ENCODE measurements around the gene IQCN. TPM values are rescaled to one million over a fixed set of nuclear protein-coding genes. Genes with fewer than 3 reads are reported as not detected.
A peak's percentile ranks its signal among the peaks of the same experiment; 100 is the strongest.

The IQCN gene
- total RNA-seq, 1 donor from 2014 or later: 10.5 TPM

GRCh38 chr19:18304208-18304457 lies 29.9 kb upstream of the IQCN start:
- no peaks in the 10 kb centered on the region for H3K9me3 Mint-ChIP-seq (ENCODE audit: low read depth)
- peaks cover 9% of the 10 kb centered on the region for H3K36me3 Mint-ChIP-seq (ENCODE audit: insufficient read depth)
- no peak for TF ChIP-seq CTCF (IDR thresholded peaks at IDR 0.05; ENCODE audit: unreplicated experiment)
- peak overlapping the region; percentile 78 for H3K27ac Mint-ChIP-seq
- no peak for DNase-seq (ENCODE audit: low spot score, unreplicated experiment)
- H3K4me3 Mint-ChIP-seq (ENCODE audit: low read depth): no peak overlapping the region
- H3K27me3 Mint-ChIP-seq: no peaks in the 10 kb centered on the region
- H3K4me1 Mint-ChIP-seq (ENCODE audit: low read depth): peaks cover 16% of the 10 kb centered on the region

DNA sequence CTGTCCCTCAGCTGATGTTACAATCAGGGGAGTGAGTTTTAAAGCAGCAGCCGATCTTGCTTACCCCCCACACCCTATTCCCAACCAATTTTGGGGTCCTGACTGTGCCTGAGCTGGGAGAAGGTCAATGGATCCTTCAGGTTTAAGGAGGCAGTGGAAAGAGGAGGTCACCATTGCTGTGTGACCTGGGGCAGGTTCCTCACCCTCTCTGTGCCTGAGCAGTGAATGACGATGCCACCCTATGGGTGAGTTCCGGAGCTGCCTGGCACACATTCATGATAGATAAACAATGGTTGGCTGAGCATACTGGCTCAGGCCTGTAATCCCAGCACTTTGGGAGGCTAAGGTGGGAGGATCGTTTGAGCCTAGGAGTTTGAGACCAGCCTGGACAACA lies 27.5 kb upstream of the IQCN start:
- no peak for DNase-seq (ENCODE audit: low spot score, unreplicated experiment)
- Mint-ChIP-seq H3K4me1 (ENCODE audit: low read depth) (peaks cover 16% of the 10 kb centered on the region), H3K9me3 (ENCODE audit: low read depth) (no peaks in the 10 kb centered on the region), H3K36me3 (ENCODE audit: insufficient read depth) (peaks cover 2% of the 10 kb centered on the region), H3K27ac (no peak overlapping the region), H3K4me3 (ENCODE audit: low read depth) (no peak overlapping the region), H3K27me3 (no peaks in the 10 kb centered on the region)
- no peak for TF ChIP-seq CTCF (IDR thresholded peaks at IDR 0.05; ENCODE audit: unreplicated experiment)

DNA sequence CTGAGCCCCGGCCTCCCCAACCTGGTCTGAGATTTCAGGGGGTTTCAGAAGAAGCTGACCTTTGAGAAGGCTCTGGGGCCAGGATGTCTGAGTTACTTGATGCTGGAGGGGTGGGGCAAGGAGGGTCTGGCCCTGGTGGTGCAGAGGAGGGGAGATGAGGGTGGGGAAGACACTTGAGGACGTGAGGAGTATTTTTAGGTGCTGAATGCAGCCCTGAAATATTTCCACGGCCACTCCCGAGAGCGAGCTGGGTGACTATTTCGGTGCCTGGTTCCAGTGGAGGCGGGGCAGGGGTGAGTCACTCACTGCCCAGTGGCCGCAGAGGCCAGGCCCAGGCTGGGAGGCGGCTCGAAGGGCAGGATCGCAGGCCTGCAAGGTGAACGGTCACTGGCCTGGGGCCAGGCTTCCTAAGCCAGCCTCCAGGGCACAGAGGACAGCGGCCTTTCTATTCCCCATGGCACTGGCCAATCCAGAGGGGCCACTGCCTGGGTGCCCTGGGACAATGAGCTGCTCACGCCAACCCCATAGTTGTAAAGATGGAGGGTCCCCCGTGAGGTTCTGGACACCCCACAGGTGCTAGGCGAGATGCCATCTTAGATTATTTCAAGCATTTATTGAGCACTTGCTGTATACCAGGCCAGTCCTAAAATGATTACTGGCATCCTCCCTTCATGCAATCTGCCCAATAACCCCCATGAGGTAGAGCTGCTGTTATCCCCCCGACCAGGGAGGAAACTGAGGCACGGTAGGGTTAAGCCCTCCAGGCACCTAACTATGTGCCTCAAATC lies 26.9 kb upstream of the IQCN start:
- H3K4me3 Mint-ChIP-seq (ENCODE audit: low read depth): no peak overlapping the region
- DNase-seq (ENCODE audit: low spot score, unreplicated experiment): no peak
- H3K9me3 Mint-ChIP-seq (ENCODE audit: low read depth): no peaks in the 10 kb centered on the region
- no peak overlapping the region for H3K27ac Mint-ChIP-seq
- TF ChIP-seq CTCF (IDR thresholded peaks at IDR 0.05; ENCODE audit: unreplicated experiment): no peak
- H3K27me3 Mint-ChIP-seq: no peaks in the 10 kb centered on the region
- H3K36me3 Mint-ChIP-seq (ENCODE audit: insufficient read depth): no peaks in the 10 kb centered on the region
- peaks cover 16% of the 10 kb centered on the region for H3K4me1 Mint-ChIP-seq (ENCODE audit: low read depth)

GRCh38 chr19:18299654-18300053 lies 25.4 kb upstream of the IQCN start:
- no peaks in the 10 kb centered on the region for H3K9me3 Mint-ChIP-seq (ENCODE audit: low read depth)
- no peaks in the 10 kb centered on the region for H3K36me3 Mint-ChIP-seq (ENCODE audit: insufficient read depth)
- H3K4me3 Mint-ChIP-seq (ENCODE audit: low read depth): no peak overlapping the region
- H3K27ac Mint-ChIP-seq: no peak overlapping the region
- peaks cover 12% of the 10 kb centered on the region for H3K4me1 Mint-ChIP-seq (ENCODE audit: low read depth)
- H3K27me3 Mint-ChIP-seq: no peaks in the 10 kb centered on the region
- DNase-seq (ENCODE audit: low spot score, unreplicated experiment): no peak
- TF ChIP-seq CTCF (IDR thresholded peaks at IDR 0.05; ENCODE audit: unreplicated experiment): no peak

DNA sequence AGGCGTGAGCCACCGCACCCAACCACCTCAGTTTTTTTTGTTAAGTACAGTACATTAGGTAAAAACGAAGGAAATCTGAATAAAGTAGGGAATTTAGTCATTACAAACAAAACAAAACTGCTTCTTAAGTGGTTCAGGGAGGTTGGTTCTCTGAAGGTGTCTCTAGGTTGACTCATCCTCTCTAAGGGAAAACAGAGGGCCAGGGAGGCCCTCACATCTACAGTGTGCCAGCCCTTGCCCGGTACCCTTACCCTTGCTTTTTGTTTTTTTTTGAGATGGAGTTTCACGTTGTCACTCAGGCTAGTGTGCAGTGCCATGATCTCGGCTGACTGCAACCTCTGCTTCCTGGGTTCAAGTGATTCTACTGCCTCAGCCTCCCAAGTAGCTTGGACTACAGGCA lies 24.3 kb upstream of the IQCN start:
- H3K27me3 Mint-ChIP-seq: no peaks in the 10 kb centered on the region
- H3K27ac Mint-ChIP-seq: no peak overlapping the region
- peaks cover 2% of the 10 kb centered on the region for H3K4me1 Mint-ChIP-seq (ENCODE audit: low read depth)
- TF ChIP-seq CTCF (IDR thresholded peaks at IDR 0.05; ENCODE audit: unreplicated experiment): no peak
- no peak for DNase-seq (ENCODE audit: low spot score, unreplicated experiment)
- H3K4me3 Mint-ChIP-seq (ENCODE audit: low read depth): no peak overlapping the region
- no peaks in the 10 kb centered on the region for H3K36me3 Mint-ChIP-seq (ENCODE audit: insufficient read depth)
- no peaks in the 10 kb centered on the region for H3K9me3 Mint-ChIP-seq (ENCODE audit: low read depth)

Data from progenitor cell of endocrine pancreas (in vitro differentiated cells).